ENCODE measurements around the gene ZMYND15. TPM values are rescaled to one million over a fixed set of nuclear protein-coding genes. Genes with fewer than 3 reads are reported as not detected.

ZMYND15 gene
- total RNA-seq, 1 experiment from 2014 or later = 0.17 TPM

- TF ChIP-seq CTCF (conservative IDR thresholded peaks at IDR 0.05; ENCODE audit: low read depth, low read length) = no peak
- TF ChIP-seq EZH2 (IDR thresholded peaks at IDR 0.05; ENCODE audit: borderline replicate concordance, low read depth, low read length, poor library complexity, severe bottlenecking) = no peak
- H3K27ac ChIP-seq (ENCODE audit: low read depth, low read length, poor library complexity, severe bottlenecking) = no peak overlapping the region
- POLR2A ChIA-PET (ENCODE audit: low non-redundant PET) = no interaction called here
- CTCF ChIA-PET = no interaction called here
- H3K4me1 ChIP-seq (ENCODE audit: insufficient read depth, low read length, poor library complexity, severe bottlenecking) = no peaks in the 10 kb centered on the region
- H3K4me3 ChIP-seq (ENCODE audit: low read depth, low read length, poor library complexity, severe bottlenecking) = no peak overlapping the region
- no peaks in the 10 kb centered on the region for H3K27me3 ChIP-seq (replicated peaks; ENCODE audit: insufficient read depth, low read depth, low read length, poor library complexity)
- BruUV-seq (replicated peaks) = TSS peak; percentile 91
- H3K36me3 ChIP-seq (ENCODE audit: insufficient read depth, low read length, poor library complexity, severe bottlenecking) = peaks cover 17% of the 10 kb centered on the region
- intact Hi-C loops (cut with micrococcal nuclease; ENCODE audit: unreplicated experiment) = no loop called here
- no peaks in the 10 kb centered on the region for H3K9me3 ChIP-seq (ENCODE audit: low read depth, low read length, poor library complexity, severe bottlenecking)
- no peak for DNase-seq (ENCODE audit: low spot score)
These were observed 18.8 kb upstream of the ZMYND15 start for GRCh38 chr17:4720787-4721186.

GRCh38 chr17:4721203-4722135 lies 18.2 kb upstream of the ZMYND15 start:
- H3K4me3 ChIP-seq (ENCODE audit: low read depth, low read length, poor library complexity, severe bottlenecking) = no peak overlapping the region
- POLR2A ChIA-PET (ENCODE audit: low non-redundant PET) = no interaction called here
- TF ChIP-seq EZH2 (IDR thresholded peaks at IDR 0.05; ENCODE audit: borderline replicate concordance, low read depth, low read length, poor library complexity, severe bottlenecking) = no peak
- TF ChIP-seq CTCF (conservative IDR thresholded peaks at IDR 0.05; ENCODE audit: low read depth, low read length) = no peak
- no peaks in the 10 kb centered on the region for H3K4me1 ChIP-seq (ENCODE audit: insufficient read depth, low read length, poor library complexity, severe bottlenecking)
- H3K27ac ChIP-seq (ENCODE audit: low read depth, low read length, poor library complexity, severe bottlenecking) = no peak overlapping the region
- H3K9me3 ChIP-seq (ENCODE audit: low read depth, low read length, poor library complexity, severe bottlenecking) = no peaks in the 10 kb centered on the region
- BruUV-seq (replicated peaks) = no TSS peak
- H3K36me3 ChIP-seq (ENCODE audit: insufficient read depth, low read length, poor library complexity, severe bottlenecking) = peaks cover 14% of the 10 kb centered on the region
- H3K27me3 ChIP-seq (replicated peaks; ENCODE audit: insufficient read depth, low read depth, low read length, poor library complexity) = no peaks in the 10 kb centered on the region
- intact Hi-C loops (cut with micrococcal nuclease; ENCODE audit: unreplicated experiment) = no loop called here
- no peak for DNase-seq (ENCODE audit: low spot score)
- CTCF ChIA-PET = no interaction called here

- no peak overlapping the region for H3K4me3 ChIP-seq (ENCODE audit: low read depth, low read length, poor library complexity, severe bottlenecking)
- BruUV-seq (replicated peaks) = no TSS peak
- ChIA-PET POLR2A (ENCODE audit: low non-redundant PET) (no interaction called here), CTCF (no interaction called here)
- no peaks in the 10 kb centered on the region for H3K27me3 ChIP-seq (replicated peaks; ENCODE audit: insufficient read depth, low read depth, low read length, poor library complexity)
- H3K9me3 ChIP-seq (ENCODE audit: low read depth, low read length, poor library complexity, severe bottlenecking) = no peaks in the 10 kb centered on the region
- peaks cover 9% of the 10 kb centered on the region for H3K36me3 ChIP-seq (ENCODE audit: insufficient read depth, low read length, poor library complexity, severe bottlenecking)
- DNase-seq (ENCODE audit: low spot score) = no peak
- no peak overlapping the region for H3K27ac ChIP-seq (ENCODE audit: low read depth, low read length, poor library complexity, severe bottlenecking)
- intact Hi-C loops (cut with micrococcal nuclease; ENCODE audit: unreplicated experiment) = no loop called here
- H3K4me1 ChIP-seq (ENCODE audit: insufficient read depth, low read length, poor library complexity, severe bottlenecking) = no peaks in the 10 kb centered on the region
- no peak for TF ChIP-seq EZH2 (IDR thresholded peaks at IDR 0.05; ENCODE audit: borderline replicate concordance, low read depth, low read length, poor library complexity, severe bottlenecking)
- no peak for TF ChIP-seq CTCF (conservative IDR thresholded peaks at IDR 0.05; ENCODE audit: low read depth, low read length)
These were observed 16.9 kb upstream of the ZMYND15 start for GRCh38 chr17:4722678-4723240.

Data from A673 (cell line).